Keratinocyte (primary cell): ENCODE data around the gene FBXO47.

Experiments used
- CTCF ChIP-seq, 3 experiments: IDR thresholded peaks in 1 of 3; conservative IDR thresholded peaks in 1 of 3; optimal IDR thresholded peaks in 1 of 3; 2 replicates in 2 of 3; 3 replicates in 1 of 3; pipeline versions ENCODE3 to v1.5.1; 2011; ENCODE audit warnings: low read length in 3 of 3, mild to moderate bottlenecking in 3 of 3, moderate library complexity in 2 of 3, control low read depth in 1 of 3, inconsistent platforms in 1 of 3; ENCODE audit not compliant: insufficient read depth in 2 of 3; ENCODE audit errors: extremely low read depth in 1 of 3
- EZH2 ChIP-seq: IDR thresholded peaks from one replicate; pipeline ENCODE4 v1.6.1; 2012; ENCODE audit warnings: inconsistent platforms, mild to moderate bottlenecking, low read length, moderate library complexity

GRCh38 chr17:38896346-38896954 lies 70.8 kb downstream of the FBXO47 start:
- TF ChIP-seq CTCF (optimal IDR thresholded peaks at IDR 0.05 in 1 of 3, IDR thresholded peaks at IDR 0.05 in 1 of 3, conservative IDR thresholded peaks at IDR 0.05 in 1 of 3; ENCODE audit: extremely low read depth in 1 of 3, insufficient read depth in 2 of 3, low read length in 3 of 3), result no peak
- no peak for TF ChIP-seq EZH2
